ENCODE data around the gene SCCPDH.

- TF ChIP-seq, protein P1, sequence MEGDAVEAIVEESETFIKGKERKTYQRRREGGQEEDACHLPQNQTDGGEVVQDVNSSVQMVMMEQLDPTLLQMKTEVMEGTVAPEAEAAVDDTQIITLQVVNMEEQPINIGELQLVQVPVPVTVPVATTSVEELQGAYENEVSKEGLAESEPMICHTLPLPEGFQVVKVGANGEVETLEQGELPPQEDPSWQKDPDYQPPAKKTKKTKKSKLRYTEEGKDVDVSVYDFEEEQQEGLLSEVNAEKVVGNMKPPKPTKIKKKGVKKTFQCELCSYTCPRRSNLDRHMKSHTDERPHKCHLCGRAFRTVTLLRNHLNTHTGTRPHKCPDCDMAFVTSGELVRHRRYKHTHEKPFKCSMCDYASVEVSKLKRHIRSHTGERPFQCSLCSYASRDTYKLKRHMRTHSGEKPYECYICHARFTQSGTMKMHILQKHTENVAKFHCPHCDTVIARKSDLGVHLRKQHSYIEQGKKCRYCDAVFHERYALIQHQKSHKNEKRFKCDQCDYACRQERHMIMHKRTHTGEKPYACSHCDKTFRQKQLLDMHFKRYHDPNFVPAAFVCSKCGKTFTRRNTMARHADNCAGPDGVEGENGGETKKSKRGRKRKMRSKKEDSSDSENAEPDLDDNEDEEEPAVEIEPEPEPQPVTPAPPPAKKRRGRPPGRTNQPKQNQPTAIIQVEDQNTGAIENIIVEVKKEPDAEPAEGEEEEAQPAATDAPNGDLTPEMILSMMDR (IDR thresholded peaks at IDR 0.05 in 4 of 5, conservative IDR thresholded peaks at IDR 0.05 in 1 of 5), result no peak
- TF ChIP-seq POLR2A (IDR thresholded peaks at IDR 0.05), result no peak
Measured at GRCh38 chr1:246748867-246749266, 24.7 kb downstream of the SCCPDH start.

All from gastrocnemius medialis (tissue), 4 donors.